ENCODE results near the gene SLC4A1AP. TPM values are rescaled to one million over a fixed set of nuclear protein-coding genes. Genes with fewer than 3 reads are reported as not detected.

SLC4A1AP gene
- total and polyA plus RNA-seq, 2 of the 13 experiments (the other 11 are each of a cell fraction or from before 2014, with no cell fraction given) = 15.3 to 44.6 TPM

GRCh38 chr2:27663285-27664153 lies at the start of gene SLC4A1AP, which contains the start of gene SUPT7L (continued):
- no peak for TF ChIP-seq ZNF678 (CRISPR knock-in tag; IDR thresholded peaks at IDR 0.05)
- TF ChIP-seq PAXIP1 (CRISPR knock-in tag; conservative IDR thresholded peaks at IDR 0.05) = peak; percentile 55
- TF ChIP-seq HOMEZ (CRISPR knock-in tag; IDR thresholded peaks at IDR 0.05; ENCODE audit: low read depth) = no peak
- peak; percentile 87 for TF ChIP-seq POLR2AphosphoS5 (IDR thresholded peaks at IDR 0.05; ENCODE audit: low read depth, low read length)
- TF ChIP-seq, protein P1, sequence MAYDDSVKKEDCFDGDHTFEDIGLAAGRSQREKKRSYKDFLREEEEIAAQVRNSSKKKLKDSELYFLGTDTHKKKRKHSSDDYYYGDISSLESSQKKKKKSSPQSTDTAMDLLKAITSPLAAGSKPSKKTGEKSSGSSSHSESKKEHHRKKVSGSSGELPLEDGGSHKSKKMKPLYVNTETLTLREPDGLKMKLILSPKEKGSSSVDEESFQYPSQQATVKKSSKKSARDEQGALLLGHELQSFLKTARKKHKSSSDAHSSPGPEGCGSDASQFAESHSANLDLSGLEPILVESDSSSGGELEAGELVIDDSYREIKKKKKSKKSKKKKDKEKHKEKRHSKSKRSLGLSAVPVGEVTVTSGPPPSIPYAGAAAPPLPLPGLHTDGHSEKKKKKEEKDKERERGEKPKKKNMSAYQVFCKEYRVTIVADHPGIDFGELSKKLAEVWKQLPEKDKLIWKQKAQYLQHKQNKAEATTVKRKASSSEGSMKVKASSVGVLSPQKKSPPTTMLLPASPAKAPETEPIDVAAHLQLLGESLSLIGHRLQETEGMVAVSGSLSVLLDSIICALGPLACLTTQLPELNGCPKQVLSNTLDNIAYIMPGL (CRISPR knock-in tag; IDR thresholded peaks at IDR 0.05; ENCODE audit: borderline replicate concordance in 1 of 2, low read depth in 1 of 2) = peak; percentile 97
- TF ChIP-seq ZNF251 (CRISPR knock-in tag; IDR thresholded peaks at IDR 0.05) = 0 out of 2 replicates have a peak, but pooled peaks have one; percentile 54
- TF ChIP-seq, protein P2, sequence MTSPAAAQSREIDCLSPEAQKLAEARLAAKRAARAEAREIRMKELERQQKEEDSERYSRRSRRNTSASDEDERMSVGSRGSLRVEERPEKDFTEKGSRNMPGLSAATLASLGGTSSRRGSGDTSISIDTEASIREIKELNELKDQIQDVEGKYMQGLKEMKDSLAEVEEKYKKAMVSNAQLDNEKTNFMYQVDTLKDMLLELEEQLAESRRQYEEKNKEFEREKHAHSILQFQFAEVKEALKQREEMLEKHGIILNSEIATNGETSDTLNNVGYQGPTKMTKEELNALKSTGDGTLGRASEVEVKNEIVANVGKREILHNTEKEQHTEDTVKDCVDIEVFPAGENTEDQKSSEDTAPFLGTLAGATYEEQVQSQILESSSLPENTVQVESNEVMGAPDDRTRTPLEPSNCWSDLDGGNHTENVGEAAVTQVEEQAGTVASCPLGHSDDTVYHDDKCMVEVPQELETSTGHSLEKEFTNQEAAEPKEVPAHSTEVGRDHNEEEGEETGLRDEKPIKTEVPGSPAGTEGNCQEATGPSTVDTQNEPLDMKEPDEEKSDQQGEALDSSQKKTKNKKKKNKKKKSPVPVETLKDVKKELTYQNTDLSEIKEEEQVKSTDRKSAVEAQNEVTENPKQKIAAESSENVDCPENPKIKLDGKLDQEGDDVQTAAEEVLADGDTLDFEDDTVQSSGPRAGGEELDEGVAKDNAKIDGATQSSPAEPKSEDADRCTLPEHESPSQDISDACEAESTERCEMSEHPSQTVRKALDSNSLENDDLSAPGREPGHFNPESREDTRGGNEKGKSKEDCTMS (CRISPR knock-in tag; conservative IDR thresholded peaks at IDR 0.05) = no peak
- TF ChIP-seq ZNF101 (CRISPR knock-in tag; IDR thresholded peaks at IDR 0.05; ENCODE audit: borderline replicate concordance, low read depth) = peak; percentile 45; the same call in 1 of the 2 replicates
- peak; percentile 34; the same call in 1 of the 2 replicates for TF ChIP-seq EED (CRISPR knock-in tag; IDR thresholded peaks at IDR 0.05)
- TF ChIP-seq ZNF747 (CRISPR knock-in tag; IDR thresholded peaks at IDR 0.05; ENCODE audit: borderline replicate concordance) = peak; percentile 29; the same call in 1 of the 2 replicates
- peak; percentile 59; the same call in 1 of the 2 replicates for TF ChIP-seq ZSCAN29 (CRISPR knock-in tag; conservative IDR thresholded peaks at IDR 0.05)
- TF ChIP-seq ZNF766 (CRISPR knock-in tag; IDR thresholded peaks at IDR 0.05; ENCODE audit: borderline replicate concordance) = peak; percentile 95
- peak; percentile 82 for TF ChIP-seq TBX2 (CRISPR knock-in tag; IDR thresholded peaks at IDR 0.05; ENCODE audit: borderline replicate concordance)
- TF ChIP-seq ZNF547 (CRISPR knock-in tag; IDR thresholded peaks at IDR 0.05) = peak; percentile 93
- peak; percentile 80 for TF ChIP-seq HMG20B (CRISPR knock-in tag; conservative IDR thresholded peaks at IDR 0.05)
- peak; percentile 98 for TF ChIP-seq NKX3-1 (CRISPR knock-in tag; IDR thresholded peaks at IDR 0.05)

All from HepG2 (cell line).